K562 (cell line): ENCODE results near the gene MAK. TPM values are rescaled to one million over a fixed set of nuclear protein-coding genes. Genes with fewer than 3 reads are reported as not detected.
A peak's percentile ranks its signal among the peaks of the same experiment; 100 is the strongest.

Source experiments
- ARID1B ChIP-seq: fragments of 450-650 bp; IDR thresholded peaks from 2 replicates; pipeline ENCODE4 v1.6.1; 2016; ENCODE audit warnings: antibody characterized with exemption, mild to moderate bottlenecking, inconsistent platforms
- CBX3 ChIP-seq, 2 experiments: IDR thresholded peaks; 1 replicate in 1 of 2; 2 replicates in 1 of 2; pipeline ENCODE4 v1.6.1; 2012; ENCODE audit warnings: inconsistent platforms in 2 of 2, low read length in 2 of 2, borderline replicate concordance in 1 of 2, control low read depth in 1 of 2
- CREM ChIP-seq: IDR thresholded peaks from 2 replicates; pipeline ENCODE4 v1.6.1; 2014; ENCODE audit warnings: antibody characterized with exemption, low read depth
- CSDE1 ChIP-seq, 2 experiments: fragments of 450-650 bp; IDR thresholded peaks; 2 replicates each; pipeline ENCODE4 v1.6.1; 2016; ENCODE audit warnings: mild to moderate bottlenecking in 1 of 2
- FOS ChIP-seq: IDR thresholded peaks from 3 replicates; pipeline ENCODE4 v1.6.1; 2011; ENCODE audit not compliant: insufficient read length; ENCODE audit errors: extremely low read depth
- FOXA3 ChIP-seq, 2 experiments: fragments of 450-650 bp in 1 of 2; sonication (generic) in 1 of 2; formaldehyde crosslinking; IDR thresholded peaks in 1 of 2; conservative IDR thresholded peaks in 1 of 2; 2 replicates each; pipeline versions ENCODE4 v1.4.0 to v1.8.0; 2020 to 2022; ENCODE audit warnings: mild to moderate bottlenecking in 2 of 2, missing genetic modification reagents in 1 of 2
- FOXK1 ChIP-seq: sonication (generic); formaldehyde crosslinking; IDR thresholded peaks from 2 replicates; pipeline ENCODE4 v1.8.0; 2022; ENCODE audit warnings: missing genetic modification reagents, mild to moderate bottlenecking, borderline replicate concordance
- FUS ChIP-seq: fragments of 200-400 bp; formaldehyde crosslinking; optimal IDR thresholded peaks from 2 replicates; pipeline ENCODE3; 2017; ENCODE audit warnings: low read depth, low read length
- GATAD2B ChIP-seq: fragments of 450-650 bp; IDR thresholded peaks from 2 replicates; pipeline ENCODE4 v1.6.1; 2017; ENCODE audit warnings: mild to moderate bottlenecking, borderline replicate concordance
- NR2C1 ChIP-seq, 2 experiments: fragments of 450-650 bp; IDR thresholded peaks; 2 replicates each; pipeline ENCODE4 v1.6.1; 2017; ENCODE audit warnings: mild to moderate bottlenecking in 2 of 2, antibody characterized with exemption in 1 of 2, inconsistent platforms in 1 of 2, missing compliant biosample characterization in 1 of 2, missing genetic modification characterization in 1 of 2
- PPARD ChIP-seq: fragments of 250-450 bp; sonication (Bioruptor Pico); IDR thresholded peaks from 2 replicates; pipeline ENCODE4 v1.8.0; 2022; ENCODE audit warnings: inconsistent platforms, mild to moderate bottlenecking, moderate library complexity
- PRPF4 ChIP-seq: fragments of 200-400 bp; formaldehyde crosslinking; IDR thresholded peaks from one replicate; pipeline ENCODE4 v1.6.1; 2017; ENCODE audit warnings: low read length, low read depth, mild to moderate bottlenecking; ENCODE audit not compliant: insufficient read depth, poor library complexity, severe bottlenecking
- RAD51 ChIP-seq: fragments of 450-650 bp; IDR thresholded peaks from 2 replicates; pipeline ENCODE4 v1.7.1; 2016; ENCODE audit warnings: low read depth, mild to moderate bottlenecking, borderline replicate concordance
- SLC30A9 ChIP-seq: fragments of 250-450 bp; sonication (Bioruptor Pico); IDR thresholded peaks from 2 replicates; pipeline ENCODE4 v1.8.0; 2022; ENCODE audit warnings: mild to moderate bottlenecking, moderate library complexity
- SP2 ChIP-seq: IDR thresholded peaks from 2 replicates; pipeline ENCODE4 v1.6.1; 2011; ENCODE audit warnings: mild to moderate bottlenecking, low read depth, low read length, moderate library complexity; ENCODE audit not compliant: poor library complexity, severe bottlenecking; ENCODE audit errors: extremely low read depth
- TARDBP ChIP-seq: fragments of 450-650 bp; IDR thresholded peaks from 2 replicates; pipeline ENCODE4 v1.6.1; 2016
- ZC3H4 ChIP-seq: sonication (generic); formaldehyde crosslinking; IDR thresholded peaks from 2 replicates; pipeline ENCODE4 v1.9.0; 2021; ENCODE audit warnings: missing genetic modification reagents, borderline replicate concordance
- ZNF311 ChIP-seq: fragments of 250-450 bp; sonication (Bioruptor Pico); IDR thresholded peaks from 2 replicates; pipeline ENCODE4 v1.4.0; 2020; ENCODE audit warnings: mild to moderate bottlenecking, moderate library complexity
- ZNF551 ChIP-seq: fragments of 250-450 bp; sonication (Bioruptor Pico); IDR thresholded peaks from 2 replicates; pipeline ENCODE4 v1.5.0; 2021; ENCODE audit warnings: mild to moderate bottlenecking, moderate library complexity
- ZNF764 ChIP-seq: fragments of 250-450 bp; sonication (Bioruptor Pico); IDR thresholded peaks from 2 replicates; pipeline ENCODE4 v1.4.0; 2020; ENCODE audit warnings: low read depth, mild to moderate bottlenecking, moderate library complexity
- polyA plus RNA-seq, 8 experiments: library from polyadenylated mRNA; depleted of rRNA in 4 of 8; stranded (reverse) in 5 of 8; unstranded in 3 of 8; fragments of >200 nt; fragmentation: Nextera tagmentation in 2 of 8; fragmentation: Illumina TruSeq in 1 of 8; extraction: Ambion mirVana in 2 of 8; extraction: Trizol in 1 of 8; gene quantifications; 2 replicates each; pipeline versions ENCODE4 v1.2.1 to v1.2.3, GENCODE V29; 2011 to 2014; ENCODE audit warnings: inconsistent platforms in 1 of 8, missing spikeins in 1 of 8
- total RNA-seq, 7 experiments: library from RNA; depleted of rRNA in 6 of 7; stranded (reverse); fragments of >200 nt in 6 of 7; fragmentation: Illumina TruSeq in 2 of 7; extraction: Trizol in 2 of 7; gene quantifications; 2 replicates each; pipeline versions ENCODE4 v1.2.1 to v1.2.3, GENCODE V29; 2011 to 2021; ENCODE audit warnings: low replicate concordance in 1 of 7
- TF ChIP-seq, protein P1 (sequence below): fragments of 200-800 bp; sonication (Bioruptor generic); IDR thresholded peaks from 2 replicates; pipeline ENCODE4 v1.6.1; 2017; ENCODE audit warnings: missing genetic modification characterization, missing compliant biosample characterization
- TF ChIP-seq, protein P2 (sequence below): fragments of 250-450 bp; sonication (Bioruptor Pico); IDR thresholded peaks from 2 replicates; pipeline ENCODE4 v1.4.0; 2020
- TF ChIP-seq, protein P3 (sequence below): fragments of 250-450 bp; sonication (Bioruptor Pico); IDR thresholded peaks from 2 replicates; pipeline ENCODE4 v1.8.0; 2021; ENCODE audit warnings: moderate library complexity, mild to moderate bottlenecking, inconsistent platforms

The MAK gene
- total and polyA plus RNA-seq, 9 of the 15 experiments (the other 6 are each of a cell fraction or from before 2014, with no cell fraction given): 0.25 to 1.1 (median 0.53) TPM

DNA sequence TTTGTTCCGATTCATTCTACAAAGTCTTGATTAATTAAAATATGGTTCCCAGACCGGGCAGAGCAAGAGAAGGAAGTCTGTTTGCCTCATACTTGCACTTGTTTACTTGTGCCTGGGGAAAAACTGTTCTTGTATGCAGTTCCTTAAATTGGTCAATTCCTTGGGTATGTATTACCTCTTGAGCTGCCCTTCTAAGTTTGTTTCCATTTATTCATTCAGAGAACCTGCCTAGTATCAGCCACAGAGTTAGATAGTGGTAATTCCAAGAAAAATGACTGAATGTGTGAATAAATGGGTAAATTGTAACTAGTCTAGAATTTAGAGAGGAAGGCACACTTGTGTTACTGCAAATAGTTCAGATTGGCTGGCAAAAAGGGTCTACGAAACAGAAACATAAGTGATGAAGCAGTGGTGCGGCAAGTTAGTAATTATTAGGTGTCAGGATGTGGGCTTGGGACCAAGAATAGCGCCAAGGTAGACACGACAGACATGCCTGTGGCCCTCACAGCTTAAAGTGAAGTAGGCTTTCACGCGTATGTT lies 525 bp upstream of the MAK start (continued):
- TF ChIP-seq FOXK1 (CRISPR knock-in tag): no peak
- no peak for TF ChIP-seq ZNF764 (CRISPR knock-in tag)
- no peak for TF ChIP-seq FOS
- TF ChIP-seq PRPF4: no peak
- TF ChIP-seq CBX3 (IDR thresholded peaks at IDR 0.05; ENCODE audit: borderline replicate concordance in 1 of 2, low read length in 2 of 2): no peak
- no peak for TF ChIP-seq ZNF551
- no peak for TF ChIP-seq FUS
- TF ChIP-seq GATAD2B: no peak
- TF ChIP-seq TARDBP: no peak
- 0 out of 2 replicates have a peak, but pooled peaks have one; percentile 12 for TF ChIP-seq NR2C1 (IDR thresholded peaks at IDR 0.05)
- TF ChIP-seq NR2C1 (tag; IDR thresholded peaks at IDR 0.05): no peak
- TF ChIP-seq FOXA3 (CRISPR knock-in tag; conservative IDR thresholded peaks at IDR 0.05 in 1 of 2, IDR thresholded peaks at IDR 0.05 in 1 of 2): peak in 1 of 2 experiments; percentile 43; a peak in 2 of 4 replicates
- TF ChIP-seq PPARD (CRISPR knock-in tag): no peak
- no peak for TF ChIP-seq CSDE1 (IDR thresholded peaks at IDR 0.05)
- no peak for TF ChIP-seq CREM
- no peak for TF ChIP-seq SP2
- TF ChIP-seq, protein P1, sequence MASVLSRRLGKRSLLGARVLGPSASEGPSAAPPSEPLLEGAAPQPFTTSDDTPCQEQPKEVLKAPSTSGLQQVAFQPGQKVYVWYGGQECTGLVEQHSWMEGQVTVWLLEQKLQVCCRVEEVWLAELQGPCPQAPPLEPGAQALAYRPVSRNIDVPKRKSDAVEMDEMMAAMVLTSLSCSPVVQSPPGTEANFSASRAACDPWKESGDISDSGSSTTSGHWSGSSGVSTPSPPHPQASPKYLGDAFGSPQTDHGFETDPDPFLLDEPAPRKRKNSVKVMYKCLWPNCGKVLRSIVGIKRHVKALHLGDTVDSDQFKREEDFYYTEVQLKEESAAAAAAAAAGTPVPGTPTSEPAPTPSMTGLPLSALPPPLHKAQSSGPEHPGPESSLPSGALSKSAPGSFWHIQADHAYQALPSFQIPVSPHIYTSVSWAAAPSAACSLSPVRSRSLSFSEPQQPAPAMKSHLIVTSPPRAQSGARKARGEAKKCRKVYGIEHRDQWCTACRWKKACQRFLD (CRISPR knock-in tag): 0 out of 2 replicates have a peak, but pooled peaks have one; percentile 61
- TF ChIP-seq RAD51: no peak
- TF ChIP-seq ZNF311 (CRISPR knock-in tag): no peak
- TF ChIP-seq, protein P2, sequence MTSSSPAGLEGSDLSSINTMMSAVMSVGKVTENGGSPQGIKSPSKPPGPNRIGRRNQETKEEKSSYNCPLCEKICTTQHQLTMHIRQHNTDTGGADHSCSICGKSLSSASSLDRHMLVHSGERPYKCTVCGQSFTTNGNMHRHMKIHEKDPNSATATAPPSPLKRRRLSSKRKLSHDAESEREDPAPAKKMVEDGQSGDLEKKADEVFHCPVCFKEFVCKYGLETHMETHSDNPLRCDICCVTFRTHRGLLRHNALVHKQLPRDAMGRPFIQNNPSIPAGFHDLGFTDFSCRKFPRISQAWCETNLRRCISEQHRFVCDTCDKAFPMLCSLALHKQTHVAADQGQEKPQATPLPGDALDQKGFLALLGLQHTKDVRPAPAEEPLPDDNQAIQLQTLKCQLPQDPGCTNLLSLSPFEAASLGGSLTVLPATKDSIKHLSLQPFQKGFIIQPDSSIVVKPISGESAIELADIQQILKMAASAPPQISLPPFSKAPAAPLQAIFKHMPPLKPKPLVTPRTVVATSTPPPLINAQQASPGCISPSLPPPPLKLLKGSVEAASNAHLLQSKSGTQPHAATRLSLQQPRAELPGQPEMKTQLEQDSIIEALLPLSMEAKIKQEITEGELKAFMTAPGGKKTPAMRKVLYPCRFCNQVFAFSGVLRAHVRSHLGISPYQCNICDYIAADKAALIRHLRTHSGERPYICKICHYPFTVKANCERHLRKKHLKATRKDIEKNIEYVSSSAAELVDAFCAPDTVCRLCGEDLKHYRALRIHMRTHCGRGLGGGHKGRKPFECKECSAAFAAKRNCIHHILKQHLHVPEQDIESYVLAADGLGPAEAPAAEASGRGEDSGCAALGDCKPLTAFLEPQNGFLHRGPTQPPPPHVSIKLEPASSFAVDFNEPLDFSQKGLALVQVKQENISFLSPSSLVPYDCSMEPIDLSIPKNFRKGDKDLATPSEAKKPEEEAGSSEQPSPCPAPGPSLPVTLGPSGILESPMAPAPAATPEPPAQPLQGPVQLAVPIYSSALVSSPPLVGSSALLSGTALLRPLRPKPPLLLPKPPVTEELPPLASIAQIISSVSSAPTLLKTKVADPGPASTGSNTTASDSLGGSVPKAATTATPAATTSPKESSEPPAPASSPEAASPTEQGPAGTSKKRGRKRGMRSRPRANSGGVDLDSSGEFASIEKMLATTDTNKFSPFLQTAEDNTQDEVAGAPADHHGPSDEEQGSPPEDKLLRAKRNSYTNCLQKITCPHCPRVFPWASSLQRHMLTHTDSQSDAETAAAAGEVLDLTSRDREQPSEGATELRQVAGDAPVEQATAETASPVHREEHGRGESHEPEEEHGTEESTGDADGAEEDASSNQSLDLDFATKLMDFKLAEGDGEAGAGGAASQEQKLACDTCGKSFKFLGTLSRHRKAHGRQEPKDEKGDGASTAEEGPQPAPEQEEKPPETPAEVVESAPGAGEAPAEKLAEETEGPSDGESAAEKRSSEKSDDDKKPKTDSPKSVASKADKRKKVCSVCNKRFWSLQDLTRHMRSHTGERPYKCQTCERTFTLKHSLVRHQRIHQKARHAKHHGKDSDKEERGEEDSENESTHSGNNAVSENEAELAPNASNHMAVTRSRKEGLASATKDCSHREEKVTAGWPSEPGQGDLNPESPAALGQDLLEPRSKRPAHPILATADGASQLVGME (CRISPR knock-in tag): no peak
- TF ChIP-seq, protein P3, sequence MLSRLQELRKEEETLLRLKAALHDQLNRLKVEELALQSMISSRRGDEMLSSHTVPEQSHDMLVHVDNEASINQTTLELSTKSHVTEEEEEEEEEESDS (CRISPR knock-in tag): no peak
- no peak for TF ChIP-seq ZC3H4 (CRISPR knock-in tag)
- no peak for TF ChIP-seq SLC30A9 (CRISPR knock-in tag)
- TF ChIP-seq ARID1B: peak; percentile 17; the same call in 1 of the 2 replicates
